PFSK-1 (cell line): ENCODE results near the gene RNF144B.

Source experiments
- POLR2AphosphoS5 ChIP-seq: IDR thresholded peaks from 2 replicates; pipeline ENCODE4 v1.6.1; 2012; ENCODE audit warnings: low read depth, mild to moderate bottlenecking, control low read depth, low read length, moderate library complexity
- SIN3A ChIP-seq: IDR thresholded peaks from 2 replicates; pipeline ENCODE4 v1.6.1; 2012; ENCODE audit warnings: mild to moderate bottlenecking, low read length, moderate library complexity, borderline replicate concordance; ENCODE audit not compliant: insufficient read depth
- TF ChIP-seq, protein P1 (sequence below), 2 experiments: IDR thresholded peaks; 2 replicates each; pipeline versions ENCODE4 v1.6.1 to v1.8.0; 2011 to 2012; ENCODE audit warnings: low read depth in 2 of 2, low read length in 2 of 2, control low read depth in 1 of 2, inconsistent platforms in 1 of 2, mild to moderate bottlenecking in 1 of 2, moderate library complexity in 1 of 2; ENCODE audit not compliant: insufficient read depth in 1 of 2

DNA sequence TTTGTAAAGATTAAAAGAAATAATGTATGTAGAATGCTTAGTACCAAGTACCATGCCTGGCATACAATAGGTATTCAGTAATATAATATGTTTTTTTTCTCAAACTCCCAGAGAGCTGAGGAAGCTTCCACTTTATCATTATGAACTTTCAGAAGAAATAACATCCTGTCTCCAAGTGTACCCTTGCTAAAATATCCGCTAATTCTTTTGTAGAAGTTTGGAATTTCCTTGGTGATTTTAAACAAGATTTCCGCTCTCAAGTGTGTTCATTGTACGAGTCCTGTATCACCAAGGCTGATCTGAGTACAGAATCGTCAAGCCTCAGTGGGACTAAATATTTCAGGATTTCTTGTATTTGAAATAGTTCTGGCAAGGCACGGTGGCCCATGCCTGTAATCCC lies 16.1 kb upstream of the RNF144B start:
- TF ChIP-seq SIN3A, result no peak
- TF ChIP-seq, protein P1, sequence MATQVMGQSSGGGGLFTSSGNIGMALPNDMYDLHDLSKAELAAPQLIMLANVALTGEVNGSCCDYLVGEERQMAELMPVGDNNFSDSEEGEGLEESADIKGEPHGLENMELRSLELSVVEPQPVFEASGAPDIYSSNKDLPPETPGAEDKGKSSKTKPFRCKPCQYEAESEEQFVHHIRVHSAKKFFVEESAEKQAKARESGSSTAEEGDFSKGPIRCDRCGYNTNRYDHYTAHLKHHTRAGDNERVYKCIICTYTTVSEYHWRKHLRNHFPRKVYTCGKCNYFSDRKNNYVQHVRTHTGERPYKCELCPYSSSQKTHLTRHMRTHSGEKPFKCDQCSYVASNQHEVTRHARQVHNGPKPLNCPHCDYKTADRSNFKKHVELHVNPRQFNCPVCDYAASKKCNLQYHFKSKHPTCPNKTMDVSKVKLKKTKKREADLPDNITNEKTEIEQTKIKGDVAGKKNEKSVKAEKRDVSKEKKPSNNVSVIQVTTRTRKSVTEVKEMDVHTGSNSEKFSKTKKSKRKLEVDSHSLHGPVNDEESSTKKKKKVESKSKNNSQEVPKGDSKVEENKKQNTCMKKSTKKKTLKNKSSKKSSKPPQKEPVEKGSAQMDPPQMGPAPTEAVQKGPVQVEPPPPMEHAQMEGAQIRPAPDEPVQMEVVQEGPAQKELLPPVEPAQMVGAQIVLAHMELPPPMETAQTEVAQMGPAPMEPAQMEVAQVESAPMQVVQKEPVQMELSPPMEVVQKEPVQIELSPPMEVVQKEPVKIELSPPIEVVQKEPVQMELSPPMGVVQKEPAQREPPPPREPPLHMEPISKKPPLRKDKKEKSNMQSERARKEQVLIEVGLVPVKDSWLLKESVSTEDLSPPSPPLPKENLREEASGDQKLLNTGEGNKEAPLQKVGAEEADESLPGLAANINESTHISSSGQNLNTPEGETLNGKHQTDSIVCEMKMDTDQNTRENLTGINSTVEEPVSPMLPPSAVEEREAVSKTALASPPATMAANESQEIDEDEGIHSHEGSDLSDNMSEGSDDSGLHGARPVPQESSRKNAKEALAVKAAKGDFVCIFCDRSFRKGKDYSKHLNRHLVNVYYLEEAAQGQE (IDR thresholded peaks at IDR 0.05; ENCODE audit: insufficient read depth in 1 of 2, low read depth in 2 of 2, low read length in 2 of 2), result no peak
- no peak for TF ChIP-seq POLR2AphosphoS5
